Activated CD4-positive, alpha-beta T cell treated with anti-CD3 and anti-CD28 coated beads, Interleukin-2, Interleukin-6, amounts not matched to agents 100 ng/mL and 50 ng/mL, durations not matched to agents 16 hours and 8 hours (primary cell): ENCODE measurements around the gene AGMAT.

ENCODE experiments used
- DNase-seq: peaks from one replicate; pipeline ENCODE4 v3.0.0-alpha.2; 2020

AGMAT gene

GRCh38 chr1:15522551-15522950 is 62.3 kb downstream of the AGMAT start:
- no peak for DNase-seq
